ENCODE data around the gene LLPH. TPM values are rescaled to one million over a fixed set of nuclear protein-coding genes. Genes with fewer than 3 reads are reported as not detected.

The LLPH gene
- total RNA-seq, result 3.9 and 5.0 TPM in 2 replicates

GRCh38 chr12:66130267-66131066 is at the start of gene LLPH:
LLPH (minus strand) TSS chr12:66130750; CDS start chr12:66129106, 1,644 bp downstream.

GRCh38 chr12:66169221-66170170 is 38.9 kb upstream of the LLPH start, which contains the start of gene TMBIM4:
TMBIM4 (minus strand) TSS chr12:66169996; CDS start chr12:66169951, 45 bp downstream.

Other genes with a start within 250 kb of the LLPH start
- gene TMBIM4, start 39.2 kb upstream of the LLPH start, total RNA-seq, result 81.2 and 102 TPM in 2 replicates
- gene IRAK3, start 58.5 kb upstream of the LLPH start, total RNA-seq, result 4.9 and 10.0 TPM in 2 replicates
- 1.6 and 5.5 TPM in 2 replicates for gene HELB, start 171.7 kb upstream of the LLPH start, total RNA-seq

All from epithelial cell of umbilical artery (primary cell).